Inferior parietal cortex (tissue), 1 donor: ENCODE data around the gene DHRS4.
"Not testable (repeated sequence)": the region's sequence is repeated elsewhere in the genome, so short reads cannot be mapped to it uniquely, and the experiment has no call there.

ENCODE experiments used
- DNase-seq: peaks from one replicate; pipeline ENCODE4 v3.0.0-alpha.2; 2016; ENCODE audit errors: extremely low spot score

DHRS4 gene

GRCh38 chr14:23941230-23941629, 12.3 kb upstream of the DHRS4 start:
- no peak for DNase-seq

GRCh38 chr14:23941669-23942068, 11.9 kb upstream of the DHRS4 start:
- no peak for DNase-seq

- no peak for DNase-seq
Measured at GRCh38 chr14:23942587-23942986, 11.0 kb upstream of the DHRS4 start.

GRCh38 chr14:23949069-23949468, 4.5 kb upstream of the DHRS4 start:
- DNase-seq, result not testable (repeated sequence)

GRCh38 chr14:23950411-23951135, 3.0 kb upstream of the DHRS4 start:
- no peak for DNase-seq

GRCh38 chr14:23951136-23951466, 2.5 kb upstream of the DHRS4 start:
- DNase-seq, result not testable (repeated sequence)

- DNase-seq, result no peak
Measured at GRCh38 chr14:23951590-23952201, 1.9 kb upstream of the DHRS4 start.

GRCh38 chr14:23953116-23953463, 480 bp upstream of the DHRS4 start:
- DNase-seq, result not testable (repeated sequence)

- DNase-seq, result not testable (repeated sequence)
Measured at GRCh38 chr14:23954279-23954614, 677 bp downstream of the DHRS4 start.

- not testable (repeated sequence) for DNase-seq
Measured at GRCh38 chr14:23954965-23955364, 1.4 kb downstream of the DHRS4 start.

- DNase-seq, result not testable (repeated sequence)
Measured at GRCh38 chr14:23955811-23956210, 2.2 kb downstream of the DHRS4 start.

- DNase-seq, result not testable (repeated sequence)
Measured at GRCh38 chr14:23957913-23958569, 4.5 kb downstream of the DHRS4 start.

- not testable (repeated sequence) for DNase-seq
Measured at GRCh38 chr14:23960899-23961298, 7.3 kb downstream of the DHRS4 start.

- DNase-seq, result not testable (repeated sequence)
Measured at GRCh38 chr14:23961704-23962103, 8.1 kb downstream of the DHRS4 start.

- DNase-seq, result not testable (repeated sequence)
Measured at GRCh38 chr14:23969130-23969480, 15.5 kb downstream of the DHRS4 start.

GRCh38 chr14:23969481-23970282, 16.1 kb downstream of the DHRS4 start:
- DNase-seq, result not testable (repeated sequence)

GRCh38 chr14:23970283-23970659, 16.7 kb downstream of the DHRS4 start:
- not testable (repeated sequence) for DNase-seq

- DNase-seq, result not testable (repeated sequence)
Measured at GRCh38 chr14:23973178-23973577, 19.6 kb downstream of the DHRS4 start.

- DNase-seq, result not testable (repeated sequence)
Measured at GRCh38 chr14:23974041-23974440, 20.5 kb downstream of the DHRS4 start.

GRCh38 chr14:23977208-23977607, 23.6 kb downstream of the DHRS4 start:
- DNase-seq, result not testable (repeated sequence)

GRCh38 chr14:23981951-23982813, 28.6 kb downstream of the DHRS4 start:
- DNase-seq, result not testable (repeated sequence)
